DND-41 (cell line): ENCODE measurements around the gene UBAP1.

Experiments used
- CTCF ChIP-seq: IDR thresholded peaks from 2 replicates; pipeline ENCODE4 v1.5.1; 2012; ENCODE audit warnings: borderline replicate concordance, low read length, moderate library complexity, mild to moderate bottlenecking; ENCODE audit not compliant: poor library complexity, severe bottlenecking; ENCODE audit errors: extremely low read depth
- EZH2 ChIP-seq: IDR thresholded peaks from 3 replicates; pipeline ENCODE4 v1.6.1; 2012; ENCODE audit warnings: borderline replicate concordance, low read depth, mild to moderate bottlenecking, moderate library complexity, low read length, inconsistent platforms; ENCODE audit not compliant: severe bottlenecking

GRCh38 chr9:34170237-34170991 is 8.4 kb upstream of the UBAP1 start:
- no peak for TF ChIP-seq CTCF
- no peak for TF ChIP-seq EZH2
